ENCODE data around the gene IZUMO3.
"Not testable (repeated sequence)": the region's sequence is repeated elsewhere in the genome, so short reads cannot be mapped to it uniquely, and the experiment has no call there.

The IZUMO3 gene, protein sequence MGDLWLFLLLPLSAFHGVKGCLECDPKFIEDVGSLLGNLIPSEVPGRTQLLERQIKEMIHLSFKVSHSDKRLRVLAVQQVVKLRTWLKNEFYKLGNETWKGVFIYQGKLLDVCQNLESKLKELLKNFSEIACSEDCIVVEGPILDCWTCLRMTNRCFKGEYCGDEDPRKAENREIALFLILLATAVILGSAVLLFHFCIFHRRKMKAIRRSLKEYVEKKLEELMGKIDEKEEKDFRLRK

GRCh38 chr9:24545847-24546522 is at the start of gene IZUMO3:
IZUMO3 (minus strand) TSS chr9:24545897; CDS start chr9:24545649, 248 bp downstream.
- no peak for DNase-seq

- no peak for DNase-seq
These were observed 48.6 kb upstream of the IZUMO3 start for GRCh38 chr9:24594234-24594850.

- DNase-seq, result no peak
These were observed 44.7 kb upstream of the IZUMO3 start for GRCh38 chr9:24590432-24590831.

- DNase-seq, result no peak
These were observed 42.2 kb upstream of the IZUMO3 start for GRCh38 chr9:24587883-24588282.

DNA sequence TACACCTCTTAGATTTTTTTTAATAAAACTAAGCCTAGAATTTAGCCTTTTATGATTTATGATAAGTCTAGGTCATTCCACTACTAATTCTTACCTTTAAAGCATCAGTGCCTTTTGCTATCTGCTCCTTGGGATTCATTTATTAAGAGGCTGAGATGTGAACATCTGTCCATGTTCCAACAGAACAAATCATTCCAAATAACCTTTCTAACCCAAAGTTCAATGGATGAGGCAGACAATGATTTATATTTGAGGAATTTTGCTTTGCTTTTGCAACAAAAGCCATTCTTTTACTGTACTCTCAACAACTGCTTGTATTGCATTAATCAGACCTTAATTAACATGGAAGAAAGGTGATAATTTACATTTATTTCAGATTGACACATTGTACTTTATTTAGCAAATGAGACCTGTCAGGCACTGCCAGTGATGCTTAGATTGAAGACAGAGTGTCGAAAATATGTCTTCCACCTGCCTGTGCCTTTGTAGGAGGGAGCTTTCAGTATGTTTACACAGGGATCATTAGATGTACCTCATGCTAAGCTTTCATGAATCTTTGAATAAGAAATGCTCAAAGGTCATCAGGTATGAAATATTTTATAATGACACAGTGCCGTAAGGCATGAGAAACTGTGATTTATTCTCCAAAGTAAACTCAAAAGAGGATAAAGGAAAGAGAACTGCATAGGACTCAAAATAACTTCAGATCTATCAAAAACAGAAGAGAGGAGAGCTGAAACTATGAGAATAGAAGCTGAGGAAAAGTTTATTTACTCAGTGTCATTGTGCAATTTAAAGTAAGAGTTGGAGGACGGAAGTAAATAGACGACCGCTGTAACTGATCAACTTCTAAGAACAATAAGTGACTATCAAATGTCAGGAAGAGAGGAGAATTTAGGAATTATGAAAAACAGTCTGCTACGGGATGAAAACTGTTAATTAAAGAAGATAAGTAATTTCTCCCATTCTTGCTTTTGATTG is 36.7 kb upstream of the IZUMO3 start:
- DNase-seq, result no peak

- not testable (repeated sequence) for DNase-seq
These were observed 34.3 kb upstream of the IZUMO3 start for GRCh38 chr9:24580005-24580404.

DNA sequence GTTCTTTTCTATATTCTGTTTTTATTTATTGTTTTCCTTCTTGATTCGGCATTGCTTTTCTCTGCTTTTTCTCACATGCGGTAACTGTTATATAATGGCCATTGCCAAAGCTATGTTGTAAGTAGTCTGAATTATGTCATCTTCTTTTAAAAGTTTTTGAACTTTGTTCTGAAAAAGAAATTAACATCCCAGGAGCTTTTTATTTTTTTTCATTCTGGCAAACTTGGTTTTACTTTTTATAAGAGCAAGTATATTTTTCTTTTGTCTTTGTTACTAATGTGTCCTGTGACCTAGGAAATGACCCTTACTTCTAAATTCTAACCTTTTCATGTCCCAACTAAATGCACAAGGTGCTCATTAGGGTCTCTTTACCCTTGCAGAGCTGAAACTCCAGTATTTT is 26.7 kb upstream of the IZUMO3 start:
- no peak for DNase-seq

- no peak for DNase-seq
These were observed 16.3 kb upstream of the IZUMO3 start for GRCh38 chr9:24561957-24562356.

GRCh38 chr9:24553183-24553552 is 7.5 kb upstream of the IZUMO3 start:
- DNase-seq, result no peak

DNA sequence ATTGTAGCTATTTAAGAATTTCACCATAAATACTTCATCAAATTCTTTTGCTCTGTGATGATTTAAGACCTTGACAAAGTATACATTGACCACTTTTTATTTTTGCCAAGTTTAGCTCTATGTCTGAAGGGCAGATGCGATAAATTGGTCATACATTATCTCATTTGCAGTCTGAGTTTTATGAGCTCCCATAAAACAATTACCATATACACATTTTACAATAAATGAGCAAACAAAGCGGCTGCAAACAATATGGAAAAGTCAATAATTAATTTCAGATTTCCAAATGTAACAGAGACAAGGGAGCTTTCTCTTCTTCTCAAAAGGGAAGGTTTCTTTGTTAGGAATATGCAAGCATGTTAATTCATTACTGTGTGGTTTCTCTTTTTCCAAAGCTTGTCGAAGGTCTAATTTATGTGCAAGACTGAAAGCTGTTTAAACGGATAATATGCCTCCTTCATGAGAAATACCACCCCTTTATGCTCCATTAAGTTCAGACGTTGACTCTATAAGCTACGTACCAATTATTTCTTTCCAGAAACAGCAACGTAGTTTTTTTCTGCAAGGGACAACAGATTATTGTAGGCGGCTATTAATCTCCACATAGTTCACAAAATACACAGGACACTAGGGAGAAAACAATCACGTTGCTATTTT is 7.0 kb upstream of the IZUMO3 start:
- no peak for DNase-seq

DNA sequence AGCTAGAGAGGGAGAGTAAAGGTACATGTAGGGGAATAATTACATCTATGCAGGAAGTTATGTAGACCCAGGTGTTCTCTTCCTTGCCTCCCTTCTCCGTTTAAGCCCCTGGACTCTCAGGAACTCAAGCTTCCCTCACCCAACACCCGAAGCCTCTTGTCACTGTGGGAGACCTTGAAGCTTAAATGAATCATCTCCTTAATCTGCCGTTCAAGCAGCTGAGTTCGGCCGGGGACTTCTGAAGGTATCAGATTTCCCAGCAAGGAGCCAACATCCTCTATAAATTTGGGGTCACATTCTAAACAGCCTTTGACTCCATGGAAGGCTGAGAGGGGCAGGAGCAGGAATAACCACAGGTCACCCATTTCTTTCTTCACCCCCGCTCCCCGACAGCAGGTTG is 412 bp downstream of the IZUMO3 start:
- no peak for DNase-seq

- DNase-seq, result no peak
These were observed 27.2 kb downstream of the IZUMO3 start for GRCh38 chr9:24518545-24518944.

GRCh38 chr9:24516463-24516862 is 29.2 kb downstream of the IZUMO3 start:
- no peak for DNase-seq

DNA sequence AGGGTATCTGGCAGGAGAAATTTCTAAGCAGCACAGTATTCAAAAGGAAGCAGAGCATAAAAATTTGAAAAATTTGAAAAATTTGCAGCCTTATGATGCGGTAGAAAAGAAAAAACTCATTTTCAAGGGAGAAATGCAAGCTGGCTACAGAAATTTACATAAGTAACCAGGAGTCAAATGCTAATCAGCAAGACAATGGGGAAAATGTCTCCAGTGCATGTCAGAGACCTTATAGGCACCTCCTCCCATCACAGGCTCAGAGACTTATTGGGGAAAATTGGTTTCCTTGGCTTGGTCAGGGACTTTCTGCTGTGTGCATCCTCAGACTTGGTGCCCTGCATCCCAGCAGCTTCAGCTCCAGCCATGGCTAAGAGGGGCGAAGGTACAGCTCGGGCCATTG is 35.8 kb downstream of the IZUMO3 start:
- no peak for DNase-seq

GRCh38 chr9:24504521-24504920 is 41.2 kb downstream of the IZUMO3 start:
- DNase-seq, result no peak

- DNase-seq, result no peak
These were observed 43.3 kb downstream of the IZUMO3 start for GRCh38 chr9:24502206-24502937.

DNA sequence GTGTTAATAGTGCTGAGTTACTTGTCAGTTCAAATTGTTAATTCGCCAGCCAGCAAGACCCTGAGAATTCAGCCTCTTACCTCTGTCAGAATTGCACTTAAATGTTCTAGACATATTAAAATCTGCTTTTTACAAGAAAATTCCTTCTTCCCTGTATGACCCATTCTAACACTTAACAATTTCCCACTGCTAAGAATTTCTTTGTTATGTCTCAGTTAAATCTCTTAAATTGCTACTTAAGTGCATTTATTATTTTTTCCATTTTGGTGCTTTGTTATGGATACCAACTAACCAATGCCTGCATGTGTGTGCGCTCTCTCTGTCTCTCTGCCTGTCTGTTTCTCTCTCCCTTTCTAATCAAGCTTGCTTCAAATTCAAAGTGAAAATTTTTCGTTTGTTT is 44.9 kb downstream of the IZUMO3 start:
- no peak for DNase-seq

DNA sequence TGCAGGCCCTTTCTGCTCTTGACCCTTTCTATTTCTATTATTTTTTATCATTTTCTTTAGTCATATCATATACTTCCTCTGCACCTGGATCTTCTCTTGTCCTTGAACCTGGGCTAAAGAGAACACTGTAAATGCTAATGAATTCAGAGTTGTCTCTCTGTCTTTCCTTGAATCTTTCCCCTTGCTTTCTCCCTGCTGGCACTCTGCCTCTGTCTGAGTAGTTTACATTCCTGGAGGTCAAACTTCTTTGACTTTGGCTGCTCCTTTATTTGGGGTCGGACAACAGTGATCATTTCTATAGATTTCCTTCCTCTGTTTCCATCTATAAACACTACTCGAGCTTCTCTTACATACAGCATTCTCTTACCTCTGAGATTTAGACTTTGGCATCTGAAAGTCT is 47.1 kb downstream of the IZUMO3 start:
- DNase-seq, result no peak

GRCh38 chr9:24497671-24498070 is 48.0 kb downstream of the IZUMO3 start:
- no peak for DNase-seq

Data from NK-92 treated with Interleukin-12 subunit alpha and Interleukin-12 subunit beta, amount 100 ng/mL, for 24 hours (cell line).